Prostate gland (tissue), 2 donors: ENCODE data around the gene GRIN1.

Source experiments
- CTCF ChIP-seq, 4 experiments: fragments of 200-600 bp in 2 of 4; fragments of 450-650 bp in 2 of 4; sonication (generic) in 2 of 4; IDR thresholded peaks; 1 replicate in 3 of 4; 2 replicates in 1 of 4; pipeline ENCODE4 v1.5.1; 2016 to 2019; ENCODE audit warnings: antibody characterized with exemption in 4 of 4, mild to moderate bottlenecking in 2 of 4, moderate library complexity in 2 of 4
- POLR2A ChIP-seq: fragments of 450-650 bp; IDR thresholded peaks from one replicate; pipeline ENCODE4 v1.6.1; 2016; ENCODE audit warnings: antibody characterized with exemption, mild to moderate bottlenecking
- POLR2AphosphoS5 ChIP-seq: sonication (generic); formaldehyde crosslinking; IDR thresholded peaks from one replicate; pipeline ENCODE4 v1.6.1; 2017; ENCODE audit warnings: antibody characterized with exemption

DNA sequence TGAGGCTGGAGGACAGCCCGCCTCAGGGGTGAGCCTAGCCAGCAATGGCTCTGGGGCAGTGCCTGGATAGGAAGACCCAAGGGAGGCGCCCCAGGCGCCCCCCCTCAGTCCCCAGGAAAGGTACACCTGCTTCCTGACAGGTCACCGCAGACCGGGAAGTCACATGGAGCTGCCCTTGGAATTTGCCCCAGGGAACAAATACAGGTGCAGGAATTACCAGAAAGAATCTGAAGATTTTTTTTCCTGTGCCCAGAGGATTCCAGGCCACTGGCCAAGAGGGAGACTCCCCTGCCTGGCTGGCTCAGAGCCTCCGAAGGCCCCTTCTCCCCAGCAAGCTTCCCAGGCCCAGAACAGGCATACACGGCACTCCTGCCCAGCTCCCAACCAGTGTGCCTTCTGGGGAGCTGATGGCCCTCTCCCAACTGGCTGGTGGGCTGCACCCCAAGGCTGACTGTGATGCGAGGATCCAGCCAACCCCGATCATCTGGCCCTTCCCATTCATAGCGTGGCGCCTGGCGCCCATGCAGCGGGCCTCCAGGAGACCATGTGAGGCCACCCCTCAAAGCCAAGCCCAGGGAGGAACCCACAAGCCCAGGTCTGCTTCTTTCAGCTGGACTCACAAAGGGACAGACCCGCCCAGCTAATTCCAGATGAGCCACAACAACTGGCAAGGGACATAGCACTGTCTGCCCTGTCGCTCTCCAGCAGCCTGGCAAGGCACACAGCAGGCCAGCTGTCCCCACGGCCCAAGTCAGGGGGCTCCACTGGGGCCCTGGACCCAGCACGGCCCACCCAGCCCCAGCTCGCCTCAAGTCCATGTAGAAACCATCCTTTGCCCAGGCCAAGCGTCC is 59.3 kb downstream of the GRIN1 start:
- TF ChIP-seq CTCF (IDR thresholded peaks at IDR 0.05): no peak
- no peak for TF ChIP-seq POLR2A
- TF ChIP-seq POLR2AphosphoS5: peak; percentile 64
